ENCODE data around the gene GATA1. TPM values are rescaled to one million over a fixed set of nuclear protein-coding genes. Genes with fewer than 3 reads are reported as not detected.

The GATA1 gene
- total RNA-seq, 4 donors from 2014 or later, result not detected

GRCh38 chrX:48834383-48834709 lies 48.0 kb downstream of the GATA1 start:
- TF ChIP-seq POLR2A (IDR thresholded peaks at IDR 0.05), result no peak
- H3K27me3 ChIP-seq, result no peaks in the 10 kb centered on the region
- no peaks in the 10 kb centered on the region for H3K4me1 ChIP-seq
- no peaks in the 10 kb centered on the region for H3K36me3 ChIP-seq
- no peak for DNase-seq
- no peak overlapping the region for H3K4me3 ChIP-seq
- no peak overlapping the region for H3K27ac ChIP-seq
- no peaks in the 10 kb centered on the region for H3K9me3 ChIP-seq

DNA sequence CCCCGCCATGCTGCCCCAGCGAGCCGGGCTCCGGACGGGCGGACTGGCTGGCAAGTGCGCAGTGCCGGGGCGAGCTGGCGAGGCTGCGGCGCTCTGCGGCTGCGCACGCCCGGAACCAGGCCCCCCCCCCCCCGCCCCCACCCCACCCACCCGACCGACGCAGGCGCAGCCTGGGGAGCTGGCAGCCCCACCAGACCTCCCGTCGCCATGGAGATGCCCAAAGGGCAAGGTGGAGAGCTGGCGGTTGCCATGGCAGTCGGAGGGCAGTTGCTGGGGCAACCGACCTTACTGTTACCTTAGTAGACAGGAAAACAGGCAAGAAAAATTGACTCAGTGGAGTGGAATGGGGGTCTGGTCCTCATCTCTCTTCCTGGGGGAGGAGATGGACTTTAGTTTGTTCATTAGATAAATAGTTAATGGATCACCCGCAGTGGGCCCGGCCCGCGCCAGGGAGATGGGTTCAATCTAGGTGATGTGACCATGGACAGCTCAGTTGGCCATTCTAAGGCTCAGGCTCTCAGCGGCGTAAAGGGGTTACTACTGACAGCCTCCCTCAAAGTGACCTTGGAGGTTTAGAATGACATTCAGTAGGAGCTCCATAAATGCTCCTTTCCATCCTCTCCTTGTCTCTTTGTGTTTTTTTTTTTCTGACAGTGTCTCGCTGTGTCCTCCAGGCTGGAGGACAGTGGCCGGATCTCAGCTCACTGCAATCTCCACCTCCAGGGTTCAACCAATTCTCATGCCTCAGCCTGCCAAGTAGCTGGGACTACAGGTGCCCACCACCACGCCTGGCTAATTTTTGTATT lies 49.3 kb downstream of the GATA1 start, which contains the start of gene PCSK1N:
TSS of gene PCSK1N (minus strand) at position 87 of the 806 bp plus-strand sequence. CDS start at position 9, 78 bp downstream.
- H3K27me3 ChIP-seq, result no peaks in the 10 kb centered on the region

GRCh38 chrX:48839686-48840085 lies 53.3 kb downstream of the GATA1 start:
- Histone ChIP-seq H3K4me3 (no peak overlapping the region), H3K4me1 (no peaks in the 10 kb centered on the region), H3K27me3 (no peaks in the 10 kb centered on the region), H3K27ac (no peak overlapping the region), H3K36me3 (no peaks in the 10 kb centered on the region), H3K9me3 (no peaks in the 10 kb centered on the region)
- no peak for DNase-seq
- no peak for TF ChIP-seq CTCF (IDR thresholded peaks at IDR 0.05)
- TF ChIP-seq POLR2A (IDR thresholded peaks at IDR 0.05), result no peak

More for the DNA sequence above, 49.3 kb downstream of the GATA1 start, which contains the start of gene PCSK1N:
- TF ChIP-seq CTCF (IDR thresholded peaks at IDR 0.05) (no peak), POLR2A (IDR thresholded peaks at IDR 0.05) (no peak)
- Histone ChIP-seq H3K36me3 (no peaks in the 10 kb centered on the region), H3K9me3 (no peaks in the 10 kb centered on the region), H3K27ac (no peak within 1 kb of the TSS), H3K4me3 (peak within 1 kb of the TSS in 3 of 4 donors; percentile 29 to 40 (median 31)), H3K4me1 (no peaks in the 10 kb centered on the region)
- no peak for DNase-seq

Small RNA genes lying within 50 kb of the gene (small RNA-seq; reads per million reads assigned to genes)
- 0 reads per million in 2 donors for gene RNU6-29P

Other genes starting within 250 kb of the GATA1 start
- 10 to 100 TPM in 2 of 4 donors, 1 to 10 TPM in 2; 9.3 to 14.9 (median 11.3) TPM for gene TBC1D25, start 246.9 kb upstream of the GATA1 start, total RNA-seq
- 100 to 1,000 TPM; 118 to 178 (median 151) TPM for gene RBM3, start 212.1 kb upstream of the GATA1 start, total RNA-seq
- 100 to 1,000 TPM in 2 of 4 donors, 10 to 100 TPM in 2; 95.1 to 218 (median 107) TPM for gene WDR13, start 189.1 kb upstream of the GATA1 start, total RNA-seq
- 10 to 100 TPM in 1 of 4 donors, 1 to 10 TPM in 3; 3.5 to 45.4 (median 7.6) TPM for gene WAS, start 102.8 kb upstream of the GATA1 start, total RNA-seq
- 1 to 10 TPM; 2.5 to 7.4 (median 4.2) TPM for gene SUV39H1, start 89.9 kb upstream of the GATA1 start, total RNA-seq
- 10 to 100 TPM in 2 of 4 donors, not detected in 2; 15.2 to 15.3 TPM for gene GLOD5, start 24.8 kb upstream of the GATA1 start, total RNA-seq
- gene HDAC6, start 15.5 kb downstream of the GATA1 start, total RNA-seq, result 100 to 1,000 TPM; 102 to 156 (median 134) TPM
- gene ERAS, start 39.9 kb downstream of the GATA1 start, total RNA-seq, result not detected
- gene PCSK1N, start 49.0 kb downstream of the GATA1 start, total RNA-seq, result 10 to 100 TPM in 3 of 4 donors, not detected in 1; 19.0 to 49.2 (median 33.5) TPM
- gene TIMM17B, start 111.2 kb downstream of the GATA1 start, total RNA-seq, result 10 to 100 TPM; 33.8 to 67.9 (median 54.5) TPM
- gene PQBP1, start 111.3 kb downstream of the GATA1 start, total RNA-seq, result 10 to 100 TPM; 63.3 to 86.6 (median 70.1) TPM
- gene SLC35A2, start 125.1 kb downstream of the GATA1 start, total RNA-seq, result 10 to 100 TPM; 14.0 to 43.3 (median 21.5) TPM
- gene PIM2, start 132.4 kb downstream of the GATA1 start, total RNA-seq, result 10 to 100 TPM; 17.3 to 24.8 (median 19.1) TPM
- 10 to 100 TPM; 49.7 to 79.2 (median 71.0) TPM for gene OTUD5, start 171.0 kb downstream of the GATA1 start, total RNA-seq
- gene KCND1, start 185.3 kb downstream of the GATA1 start, total RNA-seq, result 1 to 10 TPM in 3 of 4 donors, under 1 TPM in 1; 0.35 to 5.8 (median 1.7) TPM
- gene GRIPAP1, start 215.7 kb downstream of the GATA1 start, total RNA-seq, result 100 to 1,000 TPM in 1 of 4 donors, 10 to 100 TPM in 3; 32.4 to 139 (median 70.9) TPM